ENCODE data around the gene ASB1.

GRCh38 chr2:238430781-238431180, 4.1 kb downstream of the ASB1 start:
- TF ChIP-seq POLR2AphosphoS5 (IDR thresholded peaks at IDR 0.05) (no peak), CTCF (IDR thresholded peaks at IDR 0.05) (no peak), POLR2A (IDR thresholded peaks at IDR 0.05) (no peak)
